Anterior cingulate cortex (tissue), 58 donors: ENCODE measurements around the gene SOX18.
A peak's percentile ranks its signal among the peaks of the same experiment; 100 is the strongest.
"Not testable (repeated sequence)": the region's sequence is repeated elsewhere in the genome, so short reads cannot be mapped to it uniquely, and the experiment has no call there.

Experiments used
- DNase-seq, 58 donors: peaks; one replicate each; lab custom pipeline; 2025; lab: John Stamatoyannopoulos, UW

SOX18 gene

DNA sequence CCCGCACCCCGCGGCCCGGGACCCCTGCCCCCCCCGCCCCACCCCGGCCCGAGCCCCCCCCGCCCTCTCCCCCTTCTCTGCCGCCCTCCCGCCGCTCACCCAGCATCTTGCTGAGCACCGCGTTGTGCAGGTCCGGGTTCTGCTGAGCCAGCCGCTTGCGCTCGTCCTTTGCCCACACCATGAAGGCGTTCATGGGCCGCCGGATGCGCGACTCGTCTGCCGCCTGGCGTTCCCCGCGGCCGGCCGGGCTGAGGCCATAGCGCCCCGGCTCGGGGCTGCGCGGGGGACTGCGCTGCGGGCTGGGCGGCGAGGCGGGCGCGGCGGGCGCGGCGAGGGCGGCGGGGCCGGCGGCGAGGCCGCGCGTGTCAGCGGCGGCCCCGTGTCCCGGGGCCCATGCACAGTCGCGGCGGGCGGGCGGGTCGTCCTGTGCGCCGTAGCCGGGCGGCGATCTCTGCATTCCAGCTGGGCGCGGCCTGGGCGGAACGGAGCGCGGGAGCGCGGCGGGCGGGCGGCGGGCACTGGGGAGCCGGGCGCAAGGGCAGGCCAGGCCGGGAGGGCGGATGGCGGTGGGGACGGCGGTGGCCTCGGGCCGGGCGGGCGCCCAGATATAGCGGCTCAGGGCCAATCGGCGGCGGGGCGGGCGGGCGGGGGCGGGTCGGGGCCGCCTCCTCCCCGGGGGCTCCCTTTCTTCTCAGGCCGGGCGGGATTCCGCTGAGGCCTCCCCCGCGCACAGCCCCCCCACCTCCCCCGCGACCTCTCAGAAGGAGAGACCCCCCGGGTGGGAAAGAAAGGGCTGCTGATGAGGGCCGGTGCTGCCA is at the start of gene SOX18:
Gene SOX18, minus strand, starts transcription at position 580 of the 818 bp plus-strand sequence. Its CDS starts 123 bp downstream, at position 457.
- no peak for DNase-seq

- no peak for DNase-seq
These were observed 49.1 kb upstream of the SOX18 start for GRCh38 chr20:64098471-64099013.

DNA sequence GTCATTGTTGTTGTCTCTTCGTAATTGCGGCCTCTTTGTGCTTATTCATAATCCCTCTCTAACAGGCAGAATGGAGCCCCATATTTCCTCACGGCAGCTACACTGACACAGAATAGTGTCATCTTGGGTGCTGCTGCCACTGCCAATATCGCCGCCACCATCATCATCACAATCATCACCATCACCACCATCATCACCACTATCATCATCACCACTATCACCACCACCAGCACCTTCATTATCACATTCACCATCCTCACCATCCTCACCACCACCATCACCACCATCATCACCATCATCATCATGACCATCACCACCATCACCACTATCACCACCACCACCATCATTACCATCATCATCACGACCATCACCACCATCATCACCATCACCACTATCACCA is 47.1 kb upstream of the SOX18 start:
- DNase-seq, result no peak

DNA sequence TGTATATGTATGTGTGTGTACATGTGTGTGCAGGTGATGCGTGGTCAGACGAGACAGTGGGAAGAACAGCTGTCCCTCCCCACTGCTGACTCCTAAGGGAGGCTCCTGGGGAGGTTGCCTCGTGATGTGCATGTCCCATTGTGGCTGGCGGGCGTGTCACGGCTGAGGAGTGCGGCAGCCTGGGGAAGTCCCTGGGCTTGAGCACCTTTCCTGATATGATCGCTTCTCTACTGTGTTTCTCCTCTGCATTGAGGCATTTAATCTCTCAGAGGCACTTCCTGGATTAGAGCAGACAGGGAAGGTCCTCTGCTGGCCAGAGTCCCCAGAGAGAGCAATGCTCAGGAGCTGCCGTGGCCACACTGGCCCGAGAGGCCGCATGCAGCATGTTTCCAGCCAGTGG is 46.5 kb upstream of the SOX18 start:
- no peak for DNase-seq

DNA sequence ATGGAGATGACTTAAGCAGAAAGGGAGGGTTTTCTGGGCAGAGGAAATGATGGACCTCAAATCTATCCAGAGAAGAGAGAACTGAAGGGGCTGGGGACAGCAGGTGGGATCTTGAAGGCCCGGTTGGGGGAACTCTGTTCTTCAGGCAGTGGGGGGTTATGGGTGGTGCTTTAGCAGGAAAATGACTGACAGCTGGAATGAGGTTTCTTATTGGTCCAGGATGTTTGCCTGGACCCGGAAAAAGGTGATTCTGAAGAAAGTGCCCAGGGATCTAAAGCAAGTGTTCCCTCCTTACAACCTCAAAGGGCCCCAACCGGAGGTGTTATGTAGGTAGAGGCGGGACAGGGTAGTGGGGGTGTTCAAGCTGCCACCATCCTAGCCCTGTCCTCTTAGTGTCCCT is 46.0 kb upstream of the SOX18 start:
- DNase-seq, result no peak

DNA sequence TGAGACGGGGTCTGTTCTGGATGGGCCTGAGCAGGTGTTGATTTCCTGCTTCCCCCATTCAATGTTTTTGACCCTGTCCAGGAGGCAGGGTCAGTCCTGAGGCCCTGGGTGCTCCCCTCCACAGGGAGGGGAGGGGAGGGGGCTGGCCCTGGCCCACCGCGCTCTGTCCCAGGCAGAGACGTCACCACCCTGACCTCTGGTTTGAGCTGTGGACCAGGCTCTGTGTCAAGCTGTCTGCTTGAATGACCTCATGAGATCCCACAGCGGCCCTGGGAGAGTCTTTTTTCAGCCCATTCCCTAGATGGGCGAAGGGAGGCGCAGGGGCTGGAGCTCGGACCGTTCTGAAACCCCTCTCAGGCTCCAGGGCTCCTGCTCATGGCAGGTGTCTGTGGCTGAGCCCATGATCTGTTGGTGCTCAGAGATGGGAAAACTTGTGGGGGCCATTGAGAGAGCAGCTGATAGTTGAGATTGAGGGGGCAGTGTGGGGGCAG is 43.6 kb upstream of the SOX18 start:
- no peak for DNase-seq

DNA sequence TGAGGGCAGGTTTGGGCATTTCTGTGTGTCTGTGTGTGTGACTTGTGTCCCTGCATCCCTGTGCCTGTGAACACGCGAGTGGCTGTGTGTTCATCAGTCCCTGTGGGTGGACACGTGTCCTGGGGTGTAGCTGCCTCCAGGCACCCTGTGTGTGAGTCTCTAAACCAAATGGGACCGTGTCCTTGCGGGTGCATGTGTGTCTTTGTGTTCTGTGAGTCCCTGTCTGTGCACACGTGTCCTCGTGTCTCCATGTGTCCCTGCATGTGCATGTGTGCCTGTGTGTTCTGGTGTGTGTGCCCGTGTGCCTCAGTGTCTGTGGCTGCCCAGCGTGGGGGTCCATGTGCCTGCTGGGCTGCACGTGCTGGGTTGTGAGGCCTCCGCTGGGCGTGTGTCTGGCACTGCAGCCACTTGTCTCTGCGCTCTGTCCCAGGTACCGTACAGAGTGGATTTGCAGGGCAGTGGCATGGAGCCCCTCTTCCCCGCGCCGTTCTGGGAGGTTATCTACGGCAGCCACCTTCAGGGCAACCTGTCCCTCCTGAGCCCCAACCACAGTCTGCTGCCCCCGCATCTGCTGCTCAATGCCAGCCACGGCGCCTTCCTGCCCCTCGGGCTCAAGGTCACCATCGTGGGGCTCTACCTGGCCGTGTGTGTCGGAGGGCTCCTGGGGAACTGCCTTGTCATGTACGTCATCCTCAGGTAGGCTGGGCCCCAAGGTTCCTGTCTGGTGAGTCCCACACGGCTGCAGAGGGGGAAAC is 43.0 kb upstream of the SOX18 start:
- DNase-seq, result peak in 9 of 58 donors; percentile 26 to 67 (median 47)

GRCh38 chr20:64091770-64092169 is 42.3 kb upstream of the SOX18 start:
- peak in 22 of 58 donors; percentile 14 to 68 (median 44) for DNase-seq

DNA sequence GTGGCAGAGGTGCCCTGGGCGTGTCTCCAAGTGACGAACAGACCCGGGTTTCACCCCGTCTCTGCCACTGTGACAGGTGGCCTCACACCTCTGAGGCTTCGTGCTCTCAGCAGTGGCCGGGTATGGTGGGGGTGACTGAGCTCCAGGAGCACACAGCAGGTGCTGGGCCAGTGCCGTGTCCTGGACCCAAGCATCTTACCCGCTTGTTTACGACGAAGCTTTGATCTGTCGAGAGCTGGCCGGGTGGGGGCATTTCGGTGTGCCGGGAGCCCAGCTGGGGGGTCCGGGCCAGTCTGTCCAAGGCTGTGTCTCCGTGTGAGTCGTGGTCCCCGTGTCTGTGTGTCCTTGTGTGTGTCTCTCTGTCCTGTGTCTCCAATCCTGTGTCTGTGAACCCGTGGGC is 41.9 kb upstream of the SOX18 start:
- no peak for DNase-seq

DNA sequence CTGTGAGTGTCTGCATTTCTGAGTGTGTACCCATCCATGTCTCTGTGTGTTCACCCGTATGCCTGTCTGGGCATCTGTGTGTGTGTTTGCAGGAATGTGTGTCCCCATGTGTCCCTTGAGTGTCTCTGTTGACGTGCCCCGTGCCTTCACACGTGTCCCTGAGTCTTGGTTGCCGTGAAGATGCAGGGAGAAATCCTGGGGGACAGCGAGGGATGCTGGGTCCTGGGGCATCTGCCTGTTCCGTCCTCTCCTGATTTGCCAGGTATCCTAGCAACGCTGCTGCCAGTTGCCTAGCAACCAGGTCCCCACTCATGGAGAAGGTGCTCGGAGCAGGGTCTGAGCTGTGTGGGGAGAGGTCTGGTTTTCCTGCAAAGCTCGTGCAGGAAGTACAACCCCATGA is 40.7 kb upstream of the SOX18 start:
- peak in 35 of 58 donors; percentile 19 to 88 (median 41) for DNase-seq

GRCh38 chr20:64088586-64088985 is 39.1 kb upstream of the SOX18 start:
- not testable (repeated sequence) for DNase-seq

DNA sequence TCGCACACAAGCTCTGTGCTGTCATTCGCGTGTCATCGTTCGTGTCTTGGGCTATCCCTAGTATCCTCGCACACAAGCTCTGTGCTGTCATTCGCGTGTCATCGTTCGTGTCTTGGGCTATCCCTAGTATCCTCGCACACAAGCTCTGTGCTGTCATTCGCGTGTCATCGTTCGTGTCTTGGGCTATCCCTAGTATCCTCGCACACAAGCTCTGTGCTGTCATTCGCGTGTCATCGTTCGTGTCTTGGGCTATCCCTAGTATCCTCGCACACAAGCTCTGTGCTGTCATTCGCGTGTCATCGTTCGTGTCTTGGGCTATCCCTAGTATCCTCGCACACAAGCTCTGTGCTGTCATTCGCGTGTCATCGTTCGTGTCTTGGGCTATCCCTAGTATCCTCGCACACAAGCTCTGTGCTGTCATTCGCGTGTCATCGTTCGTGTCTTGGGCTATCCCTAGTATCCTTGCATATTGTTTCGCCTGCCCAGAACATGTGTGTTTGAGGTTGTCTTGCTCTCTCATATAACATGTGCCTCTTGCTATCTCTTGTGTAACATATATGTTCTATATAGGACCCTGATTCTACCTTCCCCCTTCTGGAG is 37.9 kb upstream of the SOX18 start:
- DNase-seq, result not testable (repeated sequence)

- no peak for DNase-seq
These were observed 37.4 kb upstream of the SOX18 start for GRCh38 chr20:64086801-64087200.

DNA sequence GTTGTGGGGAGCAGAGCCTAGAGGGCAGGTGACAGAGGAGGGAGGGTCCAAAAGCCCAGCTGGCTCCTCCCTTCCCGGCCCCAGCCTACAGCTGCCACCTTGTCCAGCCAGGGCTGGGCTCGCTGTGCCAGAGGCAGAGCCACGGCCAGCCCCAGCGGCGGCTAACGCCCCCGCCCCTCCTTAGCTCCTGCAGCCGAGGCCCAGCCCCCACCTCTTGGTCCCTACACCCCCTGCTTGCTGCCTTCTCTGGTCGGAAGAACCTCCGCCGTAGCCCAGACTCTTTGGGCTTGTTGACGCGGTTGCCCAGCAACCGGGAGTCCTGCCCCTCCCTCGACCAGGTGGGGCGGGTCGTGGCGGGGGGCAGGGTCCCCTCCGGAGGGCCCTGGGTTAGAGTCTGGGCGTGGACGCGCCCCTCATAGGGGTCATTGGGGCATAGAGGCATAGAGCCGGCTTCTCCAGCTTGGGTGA is 35.3 kb upstream of the SOX18 start:
- DNase-seq, result no peak

DNA sequence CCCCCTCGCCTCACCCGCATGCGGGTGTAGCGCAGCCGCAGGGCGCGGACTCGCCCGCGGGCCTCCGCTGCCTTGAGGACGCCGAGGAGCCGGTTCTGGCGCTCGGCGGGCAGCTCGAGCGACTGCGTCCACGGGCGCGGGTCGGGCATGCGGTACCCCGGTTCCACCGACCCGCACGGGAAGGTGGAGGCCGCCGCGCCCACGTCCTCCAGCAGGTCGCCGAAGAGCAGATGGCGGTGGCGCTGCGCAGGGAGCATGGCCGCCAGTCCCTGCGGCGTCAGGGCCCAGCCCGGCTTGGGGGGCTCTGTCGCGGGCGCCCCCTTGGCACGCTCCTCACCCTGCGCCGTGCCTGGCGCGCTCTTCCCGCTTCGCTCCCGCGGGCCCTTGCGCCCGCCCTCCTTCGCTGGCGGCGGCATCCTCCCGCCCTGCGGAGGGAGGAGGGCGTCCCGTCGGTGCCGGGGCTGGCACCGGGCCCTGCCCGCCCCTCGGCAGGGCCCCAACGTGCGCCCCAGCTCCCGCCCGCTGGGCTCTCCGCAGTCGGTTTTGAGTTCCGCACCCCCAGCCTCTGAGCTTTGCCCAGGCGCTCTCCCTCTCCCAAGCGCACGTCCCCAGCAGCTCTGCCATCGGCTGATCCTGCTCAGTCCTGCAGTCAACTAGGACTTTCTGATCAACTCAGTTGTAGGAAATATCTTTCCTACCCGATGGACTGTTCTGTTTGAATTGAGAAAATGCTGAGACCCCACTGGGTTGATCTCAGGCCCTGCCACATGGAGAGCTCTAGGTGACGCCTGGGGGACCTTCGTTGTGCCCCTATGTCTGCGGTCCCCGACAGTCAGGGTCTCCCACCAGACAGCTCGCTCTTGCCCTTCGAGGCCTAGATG is 34.6 kb upstream of the SOX18 start, which contains the start of gene LKAAEAR1:
Gene LKAAEAR1, minus strand, starts transcription at position 595 of the 881 bp plus-strand sequence. Its CDS starts 179 bp downstream, at position 416.
- peak in 3 of 58 donors; percentile 50 to 65 (median 62) for DNase-seq

- DNase-seq, result peak in 51 of 58 donors; percentile 22 to 82 (median 52)
These were observed 34.0 kb upstream of the SOX18 start for GRCh38 chr20:64083378-64083803.

GRCh38 chr20:64082820-64083377 is 33.5 kb upstream of the SOX18 start:
- DNase-seq, result no peak

DNA sequence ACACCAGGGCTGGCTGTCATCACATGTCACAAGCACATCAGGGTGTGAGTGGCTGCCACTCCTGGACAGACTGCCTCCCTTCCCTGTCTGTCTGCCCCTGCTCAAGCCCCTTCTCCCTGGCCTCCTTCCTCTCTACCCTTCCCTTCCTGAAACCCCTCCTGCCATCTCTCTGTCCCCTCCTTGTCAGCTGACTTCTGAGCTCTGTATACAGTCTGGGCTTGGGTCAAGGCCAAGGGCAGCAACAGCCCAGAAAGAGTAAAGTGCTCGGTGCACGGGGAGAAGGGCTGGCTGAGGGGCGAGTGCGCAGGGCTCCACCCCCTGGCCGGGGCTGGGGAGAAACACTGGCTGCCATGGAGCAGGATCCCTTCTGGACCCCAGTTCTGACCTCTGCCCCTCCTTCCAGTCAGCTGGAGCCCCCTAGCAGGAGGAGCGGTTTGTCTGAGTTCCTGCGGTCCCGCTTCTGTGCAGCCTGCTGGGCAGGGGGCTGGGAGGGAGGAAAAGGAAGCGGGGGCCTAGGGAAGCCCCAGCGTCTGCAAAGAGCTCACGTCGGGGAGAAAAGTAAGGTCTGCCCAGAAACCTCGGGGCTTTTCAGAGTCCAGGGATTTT is 32.8 kb upstream of the SOX18 start:
- no peak for DNase-seq

- DNase-seq, result no peak
These were observed 32.2 kb upstream of the SOX18 start for GRCh38 chr20:64081624-64081964.
